HepG2 (cell line): ENCODE measurements around the gene IL17RC. TPM values are rescaled to one million over a fixed set of nuclear protein-coding genes. Genes with fewer than 3 reads are reported as not detected.

Experiments
- MBD4 ChIP-seq: IDR thresholded peaks from 2 replicates; pipeline ENCODE4 v1.6.1; 2012; ENCODE audit warnings: low read length, inconsistent platforms, borderline replicate concordance
- MED13 ChIP-seq: sonication (generic); formaldehyde crosslinking; IDR thresholded peaks from 2 replicates; pipeline ENCODE4 v1.5.0; 2020; ENCODE audit warnings: missing genetic modification reagents
- NFE2L1 ChIP-seq: sonication (generic); formaldehyde crosslinking; IDR thresholded peaks from 2 replicates; pipeline ENCODE4 v1.4.0; 2020; ENCODE audit warnings: missing genetic modification reagents, mild to moderate bottlenecking, borderline replicate concordance
- RAD51 ChIP-seq: fragments of 450-650 bp; IDR thresholded peaks from 2 replicates; pipeline ENCODE4 v1.6.1; 2016; ENCODE audit warnings: borderline replicate concordance
- RBM22 ChIP-seq: fragments of 200-400 bp; formaldehyde crosslinking; optimal IDR thresholded peaks from 2 replicates; pipeline ENCODE3; 2017; ENCODE audit warnings: mild to moderate bottlenecking, low read length, moderate library complexity
- SIN3A ChIP-seq: IDR thresholded peaks from 2 replicates; pipeline ENCODE4 v1.6.1; 2011; ENCODE audit warnings: low read depth, mild to moderate bottlenecking, control low read depth, low read length, borderline replicate concordance
- SOX6 ChIP-seq, 2 experiments: fragments of 450-650 bp in 1 of 2; sonication (generic) in 1 of 2; formaldehyde crosslinking in 1 of 2; IDR thresholded peaks; 2 replicates each; pipeline versions ENCODE4 v1.4.0 to v1.6.1; 2017 to 2020; ENCODE audit warnings: antibody characterized with exemption in 1 of 2, mild to moderate bottlenecking in 1 of 2, missing genetic modification reagents in 1 of 2
- SYNCRIP ChIP-seq: fragments of 200-400 bp; formaldehyde crosslinking; IDR thresholded peaks from 2 replicates; pipeline ENCODE4 v1.6.1; 2018; ENCODE audit warnings: mild to moderate bottlenecking, low read depth, low read length; ENCODE audit not compliant: insufficient read depth
- ZNF136 ChIP-seq: sonication (generic); formaldehyde crosslinking; IDR thresholded peaks from 2 replicates; pipeline ENCODE4 v1.8.1; 2022; ENCODE audit warnings: low read depth, mild to moderate bottlenecking, moderate library complexity, missing genetic modification reagents
- ZNF24 ChIP-seq: fragments of 450-650 bp; IDR thresholded peaks from 2 replicates; pipeline ENCODE4 v1.6.1; 2017; ENCODE audit warnings: antibody characterized with exemption, mild to moderate bottlenecking
- ZNF34 ChIP-seq: sonication (generic); formaldehyde crosslinking; IDR thresholded peaks from 2 replicates; pipeline ENCODE4 v1.4.0; 2020; ENCODE audit warnings: mild to moderate bottlenecking, missing genetic modification reagents, borderline replicate concordance
- ZNF510 ChIP-seq: sonication (generic); formaldehyde crosslinking; IDR thresholded peaks from 2 replicates; pipeline ENCODE4 v1.4.0; 2020; ENCODE audit warnings: low read depth, mild to moderate bottlenecking, missing genetic modification reagents
- ZNF605 ChIP-seq: sonication (generic); formaldehyde crosslinking; IDR thresholded peaks from 2 replicates; pipeline ENCODE4 v1.8.0; 2022; ENCODE audit warnings: mild to moderate bottlenecking, missing genetic modification reagents
- ZNF7 ChIP-seq: IDR thresholded peaks from 2 replicates; pipeline ENCODE4 v1.6.1; 2016; ENCODE audit warnings: missing biosample characterization, missing genetic modification reagents
- ZNF724P ChIP-seq: sonication (generic); formaldehyde crosslinking; IDR thresholded peaks from 2 replicates; pipeline ENCODE4 v1.8.0; 2022; ENCODE audit warnings: missing genetic modification reagents, borderline replicate concordance
- ZNF737 ChIP-seq: sonication (generic); formaldehyde crosslinking; IDR thresholded peaks from 2 replicates; pipeline ENCODE4 v1.5.0; 2020; ENCODE audit warnings: missing genetic modification reagents, mild to moderate bottlenecking, borderline replicate concordance
- ZNF766 ChIP-seq: sonication (generic); formaldehyde crosslinking; IDR thresholded peaks from 2 replicates; pipeline ENCODE4 v1.5.0; 2020; ENCODE audit warnings: missing genetic modification reagents, borderline replicate concordance
- ZSCAN21 ChIP-seq: sonication (generic); formaldehyde crosslinking; IDR thresholded peaks from 2 replicates; pipeline ENCODE4 v1.8.0; 2022; ENCODE audit warnings: mild to moderate bottlenecking, missing genetic modification reagents, moderate library complexity, borderline replicate concordance
- polyA plus RNA-seq, 8 experiments: library from polyadenylated mRNA; depleted of rRNA in 3 of 8; stranded (reverse) in 7 of 8; unstranded in 1 of 8; fragments of >200 nt; fragmentation: Illumina TruSeq in 4 of 8; extraction: Trizol in 4 of 8; gene quantifications; 2 replicates each; pipeline versions ENCODE4 v1.2.1 to v1.2.3, GENCODE V29; 2011 to 2016; ENCODE audit warnings: low read depth in 4 of 8, missing spikeins in 1 of 8, mixed read lengths in 1 of 8; ENCODE audit not compliant: insufficient read depth in 1 of 8
- total RNA-seq, 5 experiments: library from RNA; depleted of rRNA; stranded (reverse); fragments of >200 nt; fragmentation: Illumina TruSeq; extraction: Trizol; gene quantifications; 2 replicates each; pipeline ENCODE4 v1.2.3, GENCODE V29; 2016; ENCODE audit warnings: low read depth in 1 of 5
- TF ChIP-seq, protein P1 (sequence below): sonication (generic); formaldehyde crosslinking; IDR thresholded peaks from 2 replicates; pipeline ENCODE4 v1.5.0; 2020; ENCODE audit warnings: mild to moderate bottlenecking, missing genetic modification reagents
- TF ChIP-seq, protein P2 (sequence below): sonication (generic); formaldehyde crosslinking; conservative IDR thresholded peaks from 2 replicates; pipeline ENCODE4 v1.4.0; 2020; ENCODE audit warnings: missing genetic modification reagents
- TF ChIP-seq, protein P3 (sequence below): sonication (generic); formaldehyde crosslinking; IDR thresholded peaks from 2 replicates; pipeline ENCODE4 v1.4.0; 2020; ENCODE audit warnings: missing genetic modification reagents
- TF ChIP-seq, protein P4 (sequence below): sonication (generic); formaldehyde crosslinking; IDR thresholded peaks from 2 replicates; pipeline ENCODE4 v1.8.0; 2022; ENCODE audit warnings: missing genetic modification reagents, mild to moderate bottlenecking, inconsistent platforms, borderline replicate concordance

The IL17RC gene
- total and polyA plus RNA-seq, 2 of the 13 experiments (the other 11 are each of a cell fraction or from before 2014, with no cell fraction given) = 20.7 to 24.0 TPM

DNA sequence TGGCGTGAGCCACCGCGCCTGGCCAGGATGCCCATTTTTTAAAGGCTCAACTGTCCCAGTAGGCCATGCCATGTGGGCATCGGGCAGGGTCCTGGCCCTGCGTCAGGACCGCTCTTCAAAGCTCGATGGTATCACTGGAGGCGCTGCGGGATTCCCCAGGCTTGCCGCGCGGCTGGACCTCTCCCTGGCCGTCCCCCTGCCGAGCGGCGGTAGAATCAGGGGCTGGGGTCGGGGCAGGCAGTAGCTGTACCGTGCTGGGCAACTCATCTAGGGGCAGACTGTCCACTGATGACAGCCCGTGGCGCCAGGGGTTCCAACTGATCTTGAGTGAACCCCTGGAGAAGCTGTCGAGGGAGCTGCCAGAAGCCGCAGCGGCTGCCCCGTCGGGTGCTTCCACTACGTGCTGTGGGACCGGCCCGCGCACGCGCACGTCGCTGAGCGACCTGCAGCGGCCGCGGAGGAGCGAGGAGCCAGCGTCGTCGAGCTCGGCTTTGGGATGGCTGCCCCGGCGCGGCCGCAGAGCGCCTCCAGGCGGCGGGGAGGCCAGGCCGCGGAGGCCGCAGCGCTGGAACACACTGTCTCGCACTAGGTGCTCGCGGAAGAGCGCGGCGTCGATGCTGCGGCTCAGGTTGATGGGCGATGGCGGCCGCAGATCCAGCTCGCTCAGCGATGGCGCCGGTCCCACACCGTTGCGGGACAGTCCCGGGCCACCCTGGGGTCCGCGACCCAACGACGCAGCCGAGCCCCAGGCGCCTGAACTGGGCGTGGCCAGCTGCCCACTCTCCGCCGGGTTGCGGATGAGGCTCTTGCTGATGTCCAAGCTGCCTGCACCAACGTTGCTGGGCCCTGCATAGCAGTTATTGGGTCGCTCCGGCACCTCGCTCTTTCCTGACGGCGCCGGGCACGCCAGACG, 29.5 kb downstream of the IL17RC start (continued):
- TF ChIP-seq, protein P1, sequence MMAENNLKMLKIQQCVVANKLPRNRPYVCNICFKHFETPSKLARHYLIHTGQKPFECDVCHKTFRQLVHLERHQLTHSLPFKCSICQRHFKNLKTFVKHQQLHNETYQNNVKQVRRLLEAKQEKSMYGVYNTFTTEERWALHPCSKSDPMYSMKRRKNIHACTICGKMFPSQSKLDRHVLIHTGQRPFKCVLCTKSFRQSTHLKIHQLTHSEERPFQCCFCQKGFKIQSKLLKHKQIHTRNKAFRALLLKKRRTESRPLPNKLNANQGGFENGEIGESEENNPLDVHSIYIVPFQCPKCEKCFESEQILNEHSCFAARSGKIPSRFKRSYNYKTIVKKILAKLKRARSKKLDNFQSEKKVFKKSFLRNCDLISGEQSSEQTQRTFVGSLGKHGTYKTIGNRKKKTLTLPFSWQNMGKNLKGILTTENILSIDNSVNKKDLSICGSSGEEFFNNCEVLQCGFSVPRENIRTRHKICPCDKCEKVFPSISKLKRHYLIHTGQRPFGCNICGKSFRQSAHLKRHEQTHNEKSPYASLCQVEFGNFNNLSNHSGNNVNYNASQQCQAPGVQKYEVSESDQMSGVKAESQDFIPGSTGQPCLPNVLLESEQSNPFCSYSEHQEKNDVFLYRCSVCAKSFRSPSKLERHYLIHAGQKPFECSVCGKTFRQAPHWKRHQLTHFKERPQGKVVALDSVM (CRISPR knock-in tag) = peak; percentile 86
- TF ChIP-seq SIN3A (peak; percentile 44; the same call in 1 of the 2 replicates), RBM22 (peak; percentile 78), ZNF34 (CRISPR knock-in tag) (no peak), ZNF724P (CRISPR knock-in tag) (no peak; the same call in 1 of the 2 replicates), ZNF136 (CRISPR knock-in tag) (no peak), ZNF7 (CRISPR knock-in tag) (no peak), ZSCAN21 (CRISPR knock-in tag) (peak; percentile 59; the same call in 1 of the 2 replicates), NFE2L1 (CRISPR knock-in tag) (peak; percentile 7; the same call in 1 of the 2 replicates), ZNF24 (no peak), SOX6 (IDR thresholded peaks at IDR 0.05) (no peak), SOX6 (CRISPR knock-in tag; IDR thresholded peaks at IDR 0.05) (0 out of 2 replicates have a peak, but pooled peaks have one; percentile 0), ZNF766 (peak; percentile 25; the same call in 1 of the 2 replicates), ZNF737 (0 out of 2 replicates have a peak, but pooled peaks have one; percentile 78), ZNF605 (no peak), MED13 (CRISPR knock-in tag) (no peak), SYNCRIP (no peak), RAD51 (no peak), ZNF510 (CRISPR knock-in tag) (0 out of 2 replicates have a peak, but pooled peaks have one; percentile 1), MBD4 (no peak)
- TF ChIP-seq, protein P2, sequence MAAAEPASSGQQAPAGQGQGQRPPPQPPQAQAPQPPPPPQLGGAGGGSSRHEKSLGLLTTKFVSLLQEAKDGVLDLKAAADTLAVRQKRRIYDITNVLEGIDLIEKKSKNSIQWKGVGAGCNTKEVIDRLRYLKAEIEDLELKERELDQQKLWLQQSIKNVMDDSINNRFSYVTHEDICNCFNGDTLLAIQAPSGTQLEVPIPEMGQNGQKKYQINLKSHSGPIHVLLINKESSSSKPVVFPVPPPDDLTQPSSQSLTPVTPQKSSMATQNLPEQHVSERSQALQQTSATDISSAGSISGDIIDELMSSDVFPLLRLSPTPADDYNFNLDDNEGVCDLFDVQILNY = no peak
- TF ChIP-seq, protein P3, sequence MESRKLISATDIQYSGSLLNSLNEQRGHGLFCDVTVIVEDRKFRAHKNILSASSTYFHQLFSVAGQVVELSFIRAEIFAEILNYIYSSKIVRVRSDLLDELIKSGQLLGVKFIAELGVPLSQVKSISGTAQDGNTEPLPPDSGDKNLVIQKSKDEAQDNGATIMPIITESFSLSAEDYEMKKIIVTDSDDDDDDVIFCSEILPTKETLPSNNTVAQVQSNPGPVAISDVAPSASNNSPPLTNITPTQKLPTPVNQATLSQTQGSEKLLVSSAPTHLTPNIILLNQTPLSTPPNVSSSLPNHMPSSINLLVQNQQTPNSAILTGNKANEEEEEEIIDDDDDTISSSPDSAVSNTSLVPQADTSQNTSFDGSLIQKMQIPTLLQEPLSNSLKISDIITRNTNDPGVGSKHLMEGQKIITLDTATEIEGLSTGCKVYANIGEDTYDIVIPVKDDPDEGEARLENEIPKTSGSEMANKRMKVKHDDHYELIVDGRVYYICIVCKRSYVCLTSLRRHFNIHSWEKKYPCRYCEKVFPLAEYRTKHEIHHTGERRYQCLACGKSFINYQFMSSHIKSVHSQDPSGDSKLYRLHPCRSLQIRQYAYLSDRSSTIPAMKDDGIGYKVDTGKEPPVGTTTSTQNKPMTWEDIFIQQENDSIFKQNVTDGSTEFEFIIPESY (CRISPR knock-in tag) = no peak; the same call in 1 of the 2 replicates
- TF ChIP-seq, protein P4, sequence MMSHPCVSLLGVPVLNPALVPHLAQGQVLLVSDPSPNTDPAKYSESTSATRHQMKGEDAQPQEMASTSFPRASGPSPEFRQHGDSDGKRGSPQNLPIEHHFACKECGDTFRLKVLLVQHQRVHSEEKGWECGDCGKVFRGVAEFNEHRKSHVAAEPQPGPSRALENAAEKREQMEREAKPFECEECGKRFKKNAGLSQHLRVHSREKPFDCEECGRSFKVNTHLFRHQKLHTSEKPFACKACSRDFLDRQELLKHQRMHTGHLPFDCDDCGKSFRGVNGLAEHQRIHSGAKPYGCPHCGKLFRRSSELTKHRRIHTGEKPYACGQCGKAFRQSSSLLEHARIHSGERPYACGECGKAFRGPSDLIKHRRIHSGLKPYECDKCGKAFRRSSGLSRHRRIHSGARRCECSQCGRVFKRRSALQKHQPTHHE = peak; percentile 48; the same call in 1 of the 2 replicates
